ENCODE measurements around the gene KDELR1.
A peak's percentile ranks its signal among the peaks of the same experiment; 100 is the strongest.

Gene KDELR1

DNA sequence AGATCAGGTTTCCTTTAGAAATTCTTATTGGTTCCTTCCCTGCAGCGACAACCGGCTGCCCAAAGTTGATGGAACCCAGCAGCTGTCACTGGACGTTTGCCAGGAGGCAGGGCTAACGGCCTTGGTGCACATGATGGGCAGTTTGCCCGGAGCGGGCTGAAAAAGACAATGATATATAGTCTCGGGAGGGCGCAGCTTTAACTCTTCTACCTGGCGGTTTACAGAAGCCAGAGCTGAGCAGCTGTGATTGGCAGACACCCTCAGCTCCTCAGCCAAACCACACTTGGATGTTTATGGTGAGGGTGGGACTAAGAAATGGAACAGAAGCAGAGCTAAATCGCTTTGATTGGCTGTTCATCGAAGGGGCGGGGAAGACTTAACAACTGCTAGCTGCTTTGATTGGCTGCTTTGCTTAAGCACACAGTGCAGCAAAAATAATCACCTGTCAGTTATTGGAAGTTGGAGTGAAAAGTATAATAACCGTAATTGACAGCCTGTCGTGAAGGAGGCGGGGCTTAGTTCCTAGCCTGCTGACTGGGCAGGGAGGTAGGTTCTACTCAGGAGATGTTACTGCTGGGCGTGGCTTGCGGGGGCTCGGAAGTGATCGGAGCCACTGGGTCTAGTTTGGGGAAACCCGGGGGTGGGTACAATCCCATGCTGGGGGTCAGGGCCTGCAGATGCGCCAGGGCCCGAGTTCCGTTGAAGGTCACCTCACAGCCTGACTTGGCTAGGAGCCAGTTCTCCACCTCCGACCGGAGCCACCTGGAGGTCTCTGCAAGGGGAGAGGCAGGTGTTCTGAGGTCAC is 58.5 kb downstream of the KDELR1 start:
- peak overlapping the region; percentile 61 for H3K4me3 ChIP-seq (ENCODE audit: low read length)
- TF ChIP-seq ZNF274 (IDR thresholded peaks at IDR 0.05; ENCODE audit: low read depth, low read length): no peak
